HG03103 (cell line): ENCODE measurements around the gene SRXN1.
"Not testable (repeated sequence)": the region's sequence is repeated elsewhere in the genome, so short reads cannot be mapped to it uniquely, and the experiment has no call there.

Source experiments
- ATAC-seq: cut with Tn5 transposase; IDR thresholded peaks from one replicate; pipeline ENCODE4 v1.9.1; 2021; ENCODE audit warnings: low read depth; ENCODE audit not compliant: unreplicated experiment

Gene SRXN1

DNA sequence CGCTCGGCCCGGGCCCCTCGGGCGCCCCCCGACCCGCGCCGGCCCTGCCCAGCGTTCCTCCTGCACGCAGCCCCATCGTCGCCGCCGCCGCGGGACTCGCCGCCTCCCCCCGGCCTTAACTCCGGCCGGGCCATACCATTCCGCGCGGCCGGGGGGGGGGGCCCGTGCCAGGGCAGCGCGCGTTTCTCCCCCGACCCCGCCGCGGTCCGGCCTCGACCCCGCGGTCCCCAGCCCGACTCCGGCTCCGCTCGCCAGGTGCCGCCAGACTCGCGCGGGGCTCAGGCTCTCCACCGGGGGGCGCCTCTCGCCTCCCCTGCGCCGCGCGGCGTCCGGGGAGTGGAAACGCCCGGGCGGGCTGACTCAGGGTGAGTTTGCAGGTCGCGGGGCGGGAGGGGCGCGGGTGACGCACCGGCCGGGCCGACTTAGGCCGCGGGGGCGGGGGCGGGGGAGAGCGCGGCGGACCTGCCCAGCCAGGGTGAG is at the start of gene SRXN1:
Gene SRXN1, minus strand, starts transcription at position 91 of the 480 bp plus-strand sequence. Its CDS starts 15 bp downstream, at position 76.
- peak; percentile 94 for ATAC-seq

DNA sequence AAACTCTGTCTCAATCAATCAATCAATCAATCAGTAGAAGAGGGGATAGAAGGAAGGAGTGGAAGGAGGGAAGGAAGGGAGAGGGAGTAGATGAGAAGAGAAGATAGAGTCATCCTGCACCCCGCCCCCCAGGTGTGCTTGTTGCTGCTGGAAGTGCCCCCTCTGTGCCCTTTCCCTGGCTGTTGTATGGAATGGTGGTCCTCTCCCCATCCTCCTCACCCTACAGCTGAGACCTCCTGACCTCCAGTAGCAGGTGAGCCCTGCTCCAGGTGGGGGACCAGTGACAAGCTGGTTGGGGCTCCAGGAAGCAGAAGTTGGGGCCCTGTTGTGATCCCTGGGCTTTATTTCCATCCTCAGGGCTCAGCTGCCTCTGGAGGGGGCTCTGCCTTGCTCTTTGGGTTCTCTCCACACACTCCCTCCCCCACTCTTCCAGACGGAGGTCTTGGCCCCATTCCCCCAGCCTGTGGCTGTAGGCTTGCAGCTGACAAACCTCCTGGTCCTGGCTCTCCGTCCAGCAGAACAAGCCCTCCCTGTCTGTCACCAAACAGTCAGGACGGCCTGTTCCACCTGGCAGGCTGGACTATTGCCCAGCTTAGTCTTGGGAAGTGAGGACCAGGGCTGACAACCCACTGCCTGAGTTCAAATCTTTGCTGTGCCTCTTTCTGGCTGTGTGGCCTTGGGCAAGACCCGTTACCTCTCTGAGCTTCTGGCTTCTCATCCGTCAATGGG is 48.6 kb upstream of the SRXN1 start:
- ATAC-seq, result no peak

DNA sequence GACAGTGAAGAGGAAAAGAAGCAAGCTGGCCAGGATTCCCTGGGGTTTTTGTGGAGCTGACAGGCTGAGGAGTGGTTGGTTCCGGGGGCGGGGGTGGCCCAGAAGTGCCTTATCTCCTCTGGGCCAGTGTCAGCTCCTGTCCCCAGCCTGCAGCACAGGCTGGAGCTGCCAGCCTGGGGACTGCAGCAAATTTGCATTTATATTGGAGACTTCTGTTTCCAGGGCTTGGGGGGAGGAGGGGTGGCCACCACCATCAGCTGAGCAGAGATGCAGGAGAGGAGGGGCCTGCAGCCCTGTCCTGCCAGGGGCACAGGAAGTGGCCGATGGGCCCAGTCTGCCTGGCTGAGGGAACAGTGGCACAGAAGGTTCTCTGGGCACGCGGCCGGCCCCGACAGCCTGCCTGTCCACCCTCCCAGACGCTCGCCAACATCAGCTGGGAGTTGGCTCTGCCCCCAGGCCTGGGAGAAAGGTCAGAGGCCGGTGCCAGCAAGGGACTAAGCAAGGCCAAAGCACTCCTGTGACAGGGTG is 46.9 kb upstream of the SRXN1 start:
- no peak for ATAC-seq

DNA sequence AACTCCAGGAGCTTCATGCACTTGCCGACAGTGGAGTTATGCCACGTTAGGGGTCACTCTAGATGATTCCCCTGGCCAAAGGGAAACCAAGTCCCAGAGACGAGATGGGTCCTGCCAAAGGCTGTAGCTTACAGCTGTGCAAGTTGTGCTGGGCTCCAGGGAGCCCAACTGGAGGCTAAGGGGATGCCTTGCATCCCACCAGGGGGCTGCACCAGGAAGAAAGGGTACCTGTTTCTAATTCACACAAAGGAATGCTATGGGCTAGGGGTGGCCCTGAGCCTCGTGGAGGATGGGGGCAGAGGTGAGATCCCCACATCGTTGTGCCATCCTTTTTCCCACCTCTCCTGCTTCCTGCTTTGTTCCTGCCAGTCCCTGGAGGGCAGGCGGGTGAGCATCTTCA is 46.3 kb upstream of the SRXN1 start:
- ATAC-seq, result no peak

DNA sequence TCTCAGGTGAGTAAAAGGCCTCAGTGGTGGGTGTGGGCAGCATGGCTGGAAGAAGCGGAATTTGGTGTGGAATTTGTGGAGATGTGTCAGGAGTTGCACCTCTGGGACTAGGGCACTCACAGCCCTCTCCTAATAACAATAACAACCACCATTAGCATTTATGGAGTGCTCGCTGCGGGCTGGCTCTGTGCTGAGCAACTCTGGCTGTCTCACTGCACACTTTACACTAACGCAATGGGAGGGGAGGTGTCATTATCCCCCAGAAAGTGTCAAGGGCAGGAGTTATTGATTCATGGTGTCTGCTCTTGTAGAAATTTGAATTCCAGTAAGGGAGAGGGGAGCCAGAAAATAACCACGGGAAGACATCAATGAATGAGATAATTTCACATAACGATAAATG is 45.3 kb upstream of the SRXN1 start:
- no peak for ATAC-seq

DNA sequence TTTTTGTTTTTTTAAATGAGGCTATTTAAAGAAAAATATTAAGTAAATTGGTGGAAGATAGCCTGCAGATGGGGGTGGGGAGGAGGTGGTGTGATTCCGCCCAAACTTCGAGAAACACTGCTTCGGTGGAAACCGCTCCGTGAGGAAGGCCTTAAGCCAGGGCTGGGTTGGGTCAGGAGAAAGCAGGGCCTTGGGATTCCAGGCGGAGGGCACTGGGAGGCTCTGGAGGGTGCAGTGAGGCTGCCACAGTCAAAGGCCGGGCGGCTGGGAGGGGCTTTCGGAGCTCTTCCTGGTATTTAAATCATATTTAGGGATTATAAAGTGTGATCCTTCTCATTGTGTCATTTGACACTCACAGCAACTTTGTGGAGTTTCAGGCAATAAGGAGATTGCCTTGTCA is 44.8 kb upstream of the SRXN1 start:
- no peak for ATAC-seq

DNA sequence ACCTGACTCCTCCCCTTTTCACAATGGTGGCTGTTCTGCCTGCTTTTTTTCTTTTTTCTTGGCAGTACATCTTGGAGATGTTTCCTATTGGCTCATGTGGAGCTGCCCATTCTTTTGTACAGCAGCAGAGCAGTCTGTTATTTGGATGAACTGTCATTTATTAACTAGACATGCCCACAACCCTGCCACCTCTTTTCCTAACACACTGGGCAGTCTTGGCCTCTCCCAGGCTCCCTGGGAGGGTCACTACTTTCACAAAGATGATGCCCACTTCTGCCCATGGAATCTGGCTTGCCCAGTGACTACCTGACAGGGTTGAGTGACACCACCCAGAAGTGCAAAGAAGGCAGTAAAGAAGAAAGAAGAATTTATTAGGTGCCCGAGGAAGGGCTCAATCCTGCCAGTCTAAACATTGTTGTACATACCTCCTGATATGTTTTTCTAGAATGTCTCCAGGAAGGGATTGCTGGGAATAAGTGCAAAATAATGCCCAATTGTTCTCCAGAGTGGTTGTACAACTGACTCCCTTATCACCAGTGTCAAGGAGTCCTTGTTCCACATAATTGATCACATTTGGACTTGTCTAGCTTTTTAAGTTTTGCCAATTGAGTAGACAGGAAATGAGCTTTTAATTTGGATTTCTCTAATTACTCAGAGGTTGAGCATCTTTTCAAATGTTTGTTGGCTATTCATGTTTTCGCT is 42.3 kb upstream of the SRXN1 start:
- ATAC-seq, result no peak

DNA sequence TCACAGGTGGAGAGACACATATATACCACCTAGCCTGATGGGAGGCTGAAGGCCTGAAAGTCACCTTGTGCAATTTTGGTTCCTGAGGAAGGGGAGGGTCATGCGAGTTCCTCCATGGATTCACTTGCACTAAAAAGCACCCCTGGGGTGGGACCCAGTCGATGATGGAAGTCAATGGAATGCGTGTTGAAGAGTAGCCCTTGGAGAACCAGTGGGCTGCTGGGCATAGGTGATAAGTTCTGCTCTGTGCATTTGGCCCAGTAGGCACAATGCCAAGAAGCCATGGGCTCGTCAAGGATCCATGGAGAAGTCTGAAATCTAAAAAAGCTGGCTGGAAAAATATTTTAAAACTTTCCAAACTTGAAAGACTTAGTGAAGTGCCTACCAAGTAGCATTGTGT is 41.5 kb upstream of the SRXN1 start:
- ATAC-seq, result no peak

DNA sequence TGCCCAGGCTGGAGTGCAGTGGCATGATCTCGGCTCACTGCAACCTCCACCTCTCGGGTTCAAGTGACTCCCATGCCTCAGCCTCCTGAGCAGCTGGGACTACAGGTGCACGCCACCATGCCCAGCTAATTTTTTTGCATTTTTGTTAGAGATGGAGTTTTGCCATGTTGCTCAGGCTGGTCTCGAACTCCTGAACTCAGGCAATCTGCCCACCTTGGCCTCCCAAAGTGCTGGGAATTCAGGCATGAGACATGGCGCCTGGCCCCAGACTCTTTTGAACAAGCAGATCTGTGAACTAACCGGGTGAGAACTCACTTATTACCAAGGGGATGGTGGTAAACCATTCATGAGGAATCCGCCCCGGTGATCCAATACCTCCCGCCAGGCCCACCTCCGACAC is 40.8 kb upstream of the SRXN1 start:
- not testable (repeated sequence) for ATAC-seq

DNA sequence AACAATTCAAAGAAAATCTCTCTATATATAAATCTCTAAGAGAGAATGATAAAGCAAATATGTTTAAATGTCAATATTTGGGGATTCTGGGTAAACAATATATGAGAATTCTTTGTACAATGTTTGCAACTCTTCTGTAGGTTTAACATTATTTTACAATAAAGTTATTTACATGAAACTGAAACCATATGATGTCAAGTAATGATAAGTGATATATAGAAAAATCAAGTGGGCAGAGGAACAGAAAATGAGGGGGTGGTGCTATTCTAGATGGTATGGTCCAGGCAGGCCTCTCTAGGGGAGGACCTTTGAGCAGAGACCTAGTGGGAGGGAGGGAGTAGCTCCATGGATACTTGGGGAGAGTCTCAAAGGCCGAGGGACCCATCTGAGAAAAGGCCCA is 39.0 kb upstream of the SRXN1 start:
- no peak for ATAC-seq

DNA sequence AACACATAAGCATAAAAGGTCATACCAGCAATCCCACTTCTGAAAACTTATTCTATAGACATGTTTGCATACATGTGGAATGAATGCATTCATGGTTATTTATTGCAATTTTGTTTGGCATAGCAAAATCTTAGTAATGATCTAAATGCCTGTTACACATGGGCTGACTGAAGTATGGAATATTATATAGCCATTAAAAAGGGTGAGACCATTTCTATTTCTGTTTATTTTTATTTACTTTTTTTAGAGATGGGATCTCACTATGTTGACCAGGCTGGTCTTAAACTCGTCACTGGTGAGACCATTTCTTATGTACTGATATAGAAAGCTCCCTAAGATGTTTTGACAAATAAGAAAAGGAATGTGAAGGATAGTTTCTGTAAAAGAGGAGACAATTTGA is 36.9 kb upstream of the SRXN1 start:
- no peak for ATAC-seq

DNA sequence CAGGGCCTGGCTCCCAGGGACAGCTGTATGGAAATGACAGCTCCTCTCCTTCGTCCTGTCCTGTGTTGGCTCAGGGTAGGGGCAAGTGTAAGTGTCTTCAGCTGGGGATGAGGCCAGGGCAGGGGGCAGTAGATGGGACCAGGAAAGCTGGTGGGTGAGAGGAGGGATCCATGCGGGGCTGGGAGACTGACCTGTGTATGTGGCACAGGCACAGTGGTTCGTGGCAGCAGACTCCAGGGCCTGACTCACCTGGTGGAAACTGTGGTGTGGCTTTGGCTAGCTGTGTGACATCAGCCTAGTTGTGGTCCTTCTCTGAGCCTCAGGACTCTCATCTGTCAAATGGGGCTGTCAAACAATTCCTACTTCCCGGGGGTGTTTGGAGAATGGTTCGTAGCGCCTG is 36.3 kb upstream of the SRXN1 start:
- ATAC-seq, result no peak

DNA sequence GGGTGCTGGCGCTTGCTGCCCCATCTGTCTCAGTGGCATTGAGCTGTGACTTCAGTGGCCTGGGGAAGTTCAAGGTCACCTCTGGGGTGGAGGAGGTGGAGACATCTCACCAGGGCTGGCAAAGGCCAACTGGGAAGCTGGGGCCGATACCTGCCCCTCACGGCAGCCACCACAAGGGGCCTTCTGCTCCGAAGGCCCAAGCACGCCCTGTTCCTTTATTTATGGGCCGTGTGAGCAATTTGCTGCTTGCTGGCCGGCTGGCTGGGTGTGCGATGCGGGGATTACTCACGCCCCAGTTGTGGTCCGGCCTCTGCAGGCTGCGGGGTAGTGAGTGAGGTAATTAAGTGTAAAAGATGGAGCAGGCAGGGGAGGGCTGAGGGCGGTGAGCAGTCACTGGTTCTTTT is 35.8 kb upstream of the SRXN1 start:
- no peak for ATAC-seq

DNA sequence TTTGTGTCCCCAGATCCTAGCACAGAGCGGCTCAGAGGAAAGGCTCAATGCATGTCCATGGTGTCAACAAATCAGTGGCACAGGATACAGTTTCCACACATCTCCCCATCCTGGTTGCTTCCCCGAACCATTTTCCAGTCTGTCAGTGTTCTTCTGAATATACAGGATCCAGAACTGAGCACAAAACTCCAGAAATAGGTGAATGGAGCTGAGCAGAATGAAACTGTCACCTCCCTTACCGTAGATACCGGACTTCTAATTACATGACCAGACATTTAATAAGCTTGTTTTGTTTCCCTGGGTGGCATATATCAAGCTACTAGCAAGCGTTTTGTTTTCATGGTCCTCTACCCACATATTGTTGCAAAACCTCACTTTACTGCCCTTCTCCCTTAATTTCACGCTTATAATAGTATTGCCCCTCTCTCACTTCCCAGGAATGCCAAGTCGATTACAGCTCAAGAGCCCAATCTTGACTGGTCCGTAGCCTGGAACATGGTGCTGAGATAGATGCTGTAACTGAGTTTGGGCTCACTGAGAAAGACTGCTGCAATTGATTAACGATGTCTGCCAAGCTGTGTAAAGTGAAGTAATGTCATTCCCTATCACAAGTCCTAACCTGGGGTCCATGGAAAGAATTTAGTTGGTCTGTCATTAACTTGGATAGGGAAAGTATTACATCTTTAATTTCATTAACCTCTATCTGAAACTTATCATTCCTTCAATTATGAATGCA is 34.6 kb upstream of the SRXN1 start:
- no peak for ATAC-seq

DNA sequence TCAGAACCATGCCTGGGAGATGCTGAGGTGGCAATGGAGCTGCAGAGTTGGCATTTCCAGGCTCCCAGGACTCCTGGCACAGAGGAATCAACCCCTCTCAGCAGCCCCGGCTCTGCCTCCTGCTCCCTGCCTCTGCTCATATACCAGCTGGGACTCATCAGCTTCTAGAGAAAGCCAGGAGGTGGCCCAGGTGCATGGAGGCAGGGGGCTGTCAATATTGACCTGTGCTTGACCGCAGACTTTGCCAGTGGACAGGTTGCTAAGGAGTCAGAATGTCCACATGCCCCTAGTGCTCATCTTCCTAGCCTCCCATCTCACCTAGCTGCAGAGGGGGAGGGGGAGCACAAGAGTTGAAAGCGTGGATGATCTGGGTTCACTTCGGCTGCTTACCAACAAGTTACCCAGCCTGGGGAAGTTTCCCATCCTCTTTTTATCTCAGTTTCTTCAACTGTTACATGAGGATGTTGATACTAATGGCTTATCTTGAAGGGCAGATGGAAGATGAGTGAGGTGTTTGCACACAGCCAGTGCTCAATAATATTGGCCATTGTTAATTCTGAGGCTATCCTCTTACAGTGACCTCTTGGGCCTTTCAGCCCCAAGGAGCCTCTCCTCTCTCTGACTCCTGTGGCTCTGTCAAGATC is 31.8 kb upstream of the SRXN1 start:
- no peak for ATAC-seq

DNA sequence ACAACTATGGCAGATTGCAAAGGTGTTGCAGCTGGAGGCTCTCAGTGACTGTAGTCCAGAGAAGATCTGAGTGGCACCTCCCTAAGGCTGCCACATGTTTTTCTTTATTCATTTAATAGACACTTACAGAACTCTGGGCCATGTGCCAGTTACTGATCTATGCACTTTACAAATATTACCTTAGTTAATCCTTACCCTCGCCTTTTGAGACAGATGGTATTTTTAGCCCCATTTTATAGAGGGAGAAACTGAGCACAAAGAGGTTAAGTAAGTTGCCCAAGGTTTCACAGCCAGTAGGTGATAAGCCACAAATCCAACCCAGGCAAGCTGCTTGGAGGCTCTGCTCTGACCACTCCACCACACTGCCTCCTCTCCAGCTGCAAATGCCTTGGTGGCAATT is 29.1 kb upstream of the SRXN1 start:
- no peak for ATAC-seq

DNA sequence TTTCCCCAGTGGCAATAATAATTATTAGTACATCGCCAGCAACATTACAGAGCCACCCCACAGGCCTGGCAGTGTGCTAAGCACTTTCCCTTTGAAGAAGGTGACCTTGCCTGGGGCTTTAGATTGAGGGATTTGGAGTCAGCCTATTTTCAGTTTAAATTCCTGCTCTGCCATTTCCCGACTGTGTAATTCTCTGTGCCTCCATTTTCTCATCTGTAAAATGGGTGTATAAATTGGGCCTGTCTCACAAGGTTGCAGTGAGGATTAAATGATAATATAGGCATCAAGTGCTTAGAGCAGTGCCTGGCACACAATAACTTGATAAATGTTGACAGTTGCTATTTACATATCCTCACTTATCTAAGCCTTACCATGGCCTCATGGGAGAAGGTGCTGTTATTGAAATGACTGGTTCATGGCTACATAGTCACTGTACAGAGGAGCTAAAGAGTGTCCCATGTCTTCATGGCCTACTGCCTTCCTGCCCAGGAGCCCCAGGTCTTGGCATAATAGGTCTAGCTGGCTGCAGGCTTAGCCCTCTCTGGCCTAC is 27.7 kb upstream of the SRXN1 start:
- no peak for ATAC-seq

DNA sequence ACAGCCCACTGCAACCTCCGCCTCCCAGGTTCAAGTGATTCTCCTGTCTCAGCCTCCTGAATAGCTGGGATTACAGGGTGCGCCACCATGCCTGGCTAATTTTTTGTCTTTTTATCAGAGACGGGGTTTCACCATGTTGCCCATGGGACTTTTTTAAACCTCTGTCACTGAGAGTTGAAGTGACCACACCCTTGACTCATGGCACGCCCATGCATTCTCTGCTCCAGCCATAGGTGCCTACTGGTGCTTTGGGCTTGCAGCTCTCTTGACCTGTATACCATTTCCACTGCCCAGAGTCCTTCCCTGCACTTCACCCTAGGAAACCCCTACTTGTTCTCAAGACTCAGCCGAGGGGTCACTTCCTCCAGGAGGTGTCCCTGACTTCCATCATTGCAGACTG is 25.0 kb upstream of the SRXN1 start:
- no peak for ATAC-seq

DNA sequence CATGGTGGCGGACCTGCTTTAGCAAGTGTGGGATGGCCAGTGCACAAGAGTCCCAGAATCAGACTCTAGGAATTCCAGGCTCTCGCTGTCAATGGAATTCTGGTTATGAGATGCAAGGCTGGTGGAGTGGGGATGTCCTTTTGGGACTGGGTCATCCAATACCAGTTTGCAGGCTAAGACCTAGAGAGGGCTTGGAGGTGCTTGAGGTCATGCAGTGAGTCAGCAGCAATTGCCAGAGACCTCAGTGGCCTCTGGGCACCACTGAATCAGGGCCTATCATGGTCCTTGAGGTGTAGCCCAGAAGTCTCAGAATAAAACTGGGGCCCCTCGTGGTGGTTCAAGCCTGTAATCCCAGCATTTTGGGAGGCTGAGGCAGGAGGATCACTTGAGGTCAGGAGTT is 24.0 kb upstream of the SRXN1 start:
- ATAC-seq, result no peak

DNA sequence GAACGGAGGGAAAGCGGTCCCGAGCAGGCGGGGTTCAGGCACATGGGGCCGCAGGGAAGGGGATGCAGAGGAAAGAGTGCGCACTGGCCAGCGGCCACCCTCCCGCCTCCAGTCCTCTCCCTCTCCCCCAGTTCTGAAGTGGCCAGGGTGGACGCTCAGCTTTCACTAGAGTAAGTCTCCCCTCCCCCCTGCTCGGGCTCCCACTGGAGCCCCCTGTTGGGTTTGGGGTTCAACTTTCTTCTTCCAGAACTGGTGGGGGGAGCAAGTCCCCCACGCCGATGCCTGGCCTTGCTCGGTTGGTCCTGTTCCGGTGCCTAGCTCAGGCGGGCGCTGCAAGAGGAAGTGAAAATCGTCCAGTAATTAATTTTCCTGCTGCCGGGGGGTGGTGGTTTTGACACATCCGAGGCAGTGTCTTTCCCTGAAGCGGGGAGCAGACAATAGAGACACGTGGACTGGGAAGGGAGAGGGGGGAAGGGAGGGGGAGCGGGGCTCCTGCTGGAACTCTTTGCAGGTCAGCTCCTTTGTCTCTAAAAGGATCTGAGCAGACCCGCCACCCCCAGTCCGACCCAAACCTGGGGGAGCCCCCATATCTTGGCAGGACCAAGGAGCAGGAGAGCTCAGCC is 23.4 kb upstream of the SRXN1 start:
- ATAC-seq, result no peak
